ENCODE measurements around the gene C2CD5. TPM values are rescaled to one million over a fixed set of nuclear protein-coding genes. Genes with fewer than 3 reads are reported as not detected.

C2CD5 gene
- total RNA-seq, 1 donor from 2014 or later = 50.2 TPM

DNA sequence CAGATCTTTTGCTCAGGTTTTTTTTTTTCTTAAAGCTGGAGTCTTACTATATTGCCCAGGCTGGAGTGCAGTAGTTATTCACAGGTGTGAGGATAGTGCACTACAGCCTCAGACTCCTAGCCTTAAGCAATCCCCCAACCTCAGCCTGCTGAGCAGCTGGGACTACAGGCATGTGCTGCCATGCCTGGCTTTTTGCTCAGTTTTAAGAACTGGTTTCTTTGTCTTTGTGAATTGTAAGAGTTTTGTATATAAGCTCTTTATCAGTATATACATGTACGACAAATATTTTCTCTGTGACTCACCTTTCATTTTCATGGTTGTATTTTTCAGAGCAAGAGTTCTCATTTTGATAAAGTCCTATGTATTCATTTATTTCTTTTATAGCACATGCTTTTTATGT lies 33.3 kb upstream of the C2CD5 start:
- DNase-seq (no peak), ATAC-seq (no peak)
- Histone ChIP-seq H3K36me3 (no peaks in the 10 kb centered on the region), H3K4me1 (no peaks in the 10 kb centered on the region), H3K4me3 (no peak overlapping the region), H3K27me3 (ENCODE audit: low read depth) (no peaks in the 10 kb centered on the region), H3K9me3 (no peaks in the 10 kb centered on the region), H3K27ac (no peak overlapping the region)
- intact Hi-C loops (cut with DNase I) = no loop called here
- TF ChIP-seq CTCF (IDR thresholded peaks at IDR 0.05) = no peak

GRCh38 chr12:22576473-22576872 lies 32.1 kb upstream of the C2CD5 start:
- Histone ChIP-seq H3K27me3 (ENCODE audit: low read depth) (no peaks in the 10 kb centered on the region), H3K9me3 (no peaks in the 10 kb centered on the region), H3K4me3 (no peak overlapping the region), H3K4me1 (no peaks in the 10 kb centered on the region), H3K27ac (no peak overlapping the region), H3K36me3 (no peaks in the 10 kb centered on the region)
- intact Hi-C loops (cut with DNase I) = no loop called here
- ATAC-seq (no peak), DNase-seq (no peak)
- no peak for TF ChIP-seq CTCF (IDR thresholded peaks at IDR 0.05)

GRCh38 chr12:22576065-22576464 lies 31.7 kb upstream of the C2CD5 start:
- no peak for TF ChIP-seq CTCF (IDR thresholded peaks at IDR 0.05)
- intact Hi-C loops (cut with DNase I) = no loop called here

GRCh38 chr12:22574921-22575320 lies 30.6 kb upstream of the C2CD5 start:
- no peaks in the 10 kb centered on the region for H3K4me1 ChIP-seq
- no peak overlapping the region for H3K27ac ChIP-seq
- intact Hi-C loops (cut with DNase I) = no loop called here
- no peak for DNase-seq
- H3K9me3 ChIP-seq = no peaks in the 10 kb centered on the region
- H3K36me3 ChIP-seq = no peaks in the 10 kb centered on the region
- no peak for ATAC-seq
- no peak overlapping the region for H3K4me3 ChIP-seq
- TF ChIP-seq CTCF (IDR thresholded peaks at IDR 0.05) = no peak
- no peaks in the 10 kb centered on the region for H3K27me3 ChIP-seq (ENCODE audit: low read depth)

More at GRCh38 chr12:22576065-22576464, 31.7 kb upstream of the C2CD5 start:
- Histone ChIP-seq H3K36me3 (no peaks in the 10 kb centered on the region), H3K4me1 (no peaks in the 10 kb centered on the region), H3K4me3 (no peak overlapping the region), H3K27ac (no peak overlapping the region), H3K27me3 (ENCODE audit: low read depth) (no peaks in the 10 kb centered on the region), H3K9me3 (no peaks in the 10 kb centered on the region)
- no peak for DNase-seq
- no peak for ATAC-seq

DNA sequence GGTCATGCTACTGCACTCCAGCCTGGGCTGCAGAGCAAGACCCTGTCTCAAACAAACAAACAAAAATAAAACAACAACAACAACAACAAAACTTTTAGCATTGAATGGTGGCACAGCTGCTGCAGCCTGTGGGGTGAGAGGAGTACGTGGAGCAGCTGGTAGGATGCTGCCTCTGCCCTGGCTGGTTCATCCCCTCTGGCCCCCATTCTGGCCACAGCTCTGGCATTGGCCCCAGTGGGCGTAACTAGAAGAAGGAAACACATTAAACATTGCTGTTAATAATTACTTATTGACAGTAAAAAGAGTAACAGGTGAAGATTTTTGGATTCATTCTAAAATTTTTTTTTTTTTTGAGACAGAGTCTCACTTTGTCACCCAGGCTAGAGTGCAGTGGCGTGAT lies 28.8 kb upstream of the C2CD5 start:
- DNase-seq = no peak
- Histone ChIP-seq H3K27ac (no peak overlapping the region), H3K27me3 (ENCODE audit: low read depth) (no peaks in the 10 kb centered on the region), H3K36me3 (no peaks in the 10 kb centered on the region), H3K4me1 (no peaks in the 10 kb centered on the region), H3K9me3 (no peaks in the 10 kb centered on the region), H3K4me3 (no peak overlapping the region)
- ATAC-seq = no peak
- TF ChIP-seq CTCF (IDR thresholded peaks at IDR 0.05) = no peak
- intact Hi-C loops (cut with DNase I) = no loop called here

- Histone ChIP-seq H3K27me3 (ENCODE audit: low read depth) (no peaks in the 10 kb centered on the region), H3K27ac (no peak overlapping the region), H3K36me3 (no peaks in the 10 kb centered on the region), H3K4me1 (no peaks in the 10 kb centered on the region), H3K9me3 (no peaks in the 10 kb centered on the region), H3K4me3 (no peak overlapping the region)
- intact Hi-C loops (cut with DNase I) = no loop called here
- DNase-seq = no peak
- no peak for TF ChIP-seq CTCF (IDR thresholded peaks at IDR 0.05)
- ATAC-seq = no peak
These were observed 24.9 kb upstream of the C2CD5 start for GRCh38 chr12:22569253-22569652.

All from lower lobe of right lung (tissue), 2 donors.